ENCODE results near the gene ZFHX3. TPM values are rescaled to one million over a fixed set of nuclear protein-coding genes. Genes with fewer than 3 reads are reported as not detected.

Gene ZFHX3
- total RNA-seq, 4 donors from 2014 or later = 19.7 to 70.4 (median 34.6) TPM

DNA sequence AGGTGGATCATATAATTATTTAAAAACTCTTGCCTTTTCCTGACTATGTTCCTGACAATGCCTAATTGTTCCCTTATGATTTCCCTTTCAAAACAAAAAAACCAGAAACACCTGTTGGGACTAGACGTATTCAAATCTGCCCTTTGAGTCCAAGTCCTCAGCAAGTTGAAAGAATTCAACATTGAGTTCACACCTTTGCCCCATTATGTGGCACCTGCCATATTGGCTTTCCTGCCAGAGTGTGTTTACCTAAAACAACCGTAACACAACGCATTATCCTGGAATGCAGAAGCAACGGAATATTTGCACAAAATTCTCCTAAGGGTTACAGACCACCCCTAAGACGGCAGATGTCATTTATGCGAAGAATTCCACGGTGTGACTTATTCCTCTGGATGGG lies 105.9 kb downstream of the ZFHX3 start:
- TF ChIP-seq, protein P1, sequence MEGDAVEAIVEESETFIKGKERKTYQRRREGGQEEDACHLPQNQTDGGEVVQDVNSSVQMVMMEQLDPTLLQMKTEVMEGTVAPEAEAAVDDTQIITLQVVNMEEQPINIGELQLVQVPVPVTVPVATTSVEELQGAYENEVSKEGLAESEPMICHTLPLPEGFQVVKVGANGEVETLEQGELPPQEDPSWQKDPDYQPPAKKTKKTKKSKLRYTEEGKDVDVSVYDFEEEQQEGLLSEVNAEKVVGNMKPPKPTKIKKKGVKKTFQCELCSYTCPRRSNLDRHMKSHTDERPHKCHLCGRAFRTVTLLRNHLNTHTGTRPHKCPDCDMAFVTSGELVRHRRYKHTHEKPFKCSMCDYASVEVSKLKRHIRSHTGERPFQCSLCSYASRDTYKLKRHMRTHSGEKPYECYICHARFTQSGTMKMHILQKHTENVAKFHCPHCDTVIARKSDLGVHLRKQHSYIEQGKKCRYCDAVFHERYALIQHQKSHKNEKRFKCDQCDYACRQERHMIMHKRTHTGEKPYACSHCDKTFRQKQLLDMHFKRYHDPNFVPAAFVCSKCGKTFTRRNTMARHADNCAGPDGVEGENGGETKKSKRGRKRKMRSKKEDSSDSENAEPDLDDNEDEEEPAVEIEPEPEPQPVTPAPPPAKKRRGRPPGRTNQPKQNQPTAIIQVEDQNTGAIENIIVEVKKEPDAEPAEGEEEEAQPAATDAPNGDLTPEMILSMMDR (IDR thresholded peaks at IDR 0.05; ENCODE audit: low read depth) = no peak

DNA sequence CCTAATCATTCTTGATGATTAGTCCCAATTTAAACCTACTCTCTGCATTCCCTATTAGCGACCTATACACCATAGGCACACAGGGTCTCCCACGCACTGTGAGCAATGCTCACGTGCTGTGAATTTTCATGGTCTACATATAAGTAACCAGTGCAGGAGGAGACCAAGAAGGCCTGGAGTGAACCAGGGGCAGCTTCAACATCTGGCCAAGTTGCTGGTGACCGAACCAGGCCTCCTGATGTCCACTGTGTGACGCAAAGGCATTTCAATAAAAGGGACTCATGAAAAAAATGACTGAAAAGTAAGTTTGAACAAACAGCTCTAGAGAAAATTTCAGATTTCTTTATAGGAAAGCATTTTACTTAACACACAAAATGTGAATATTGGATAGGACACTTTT lies 107.0 kb downstream of the ZFHX3 start:
- TF ChIP-seq, protein P1 (IDR thresholded peaks at IDR 0.05; ENCODE audit: low read depth) = no peak

DNA sequence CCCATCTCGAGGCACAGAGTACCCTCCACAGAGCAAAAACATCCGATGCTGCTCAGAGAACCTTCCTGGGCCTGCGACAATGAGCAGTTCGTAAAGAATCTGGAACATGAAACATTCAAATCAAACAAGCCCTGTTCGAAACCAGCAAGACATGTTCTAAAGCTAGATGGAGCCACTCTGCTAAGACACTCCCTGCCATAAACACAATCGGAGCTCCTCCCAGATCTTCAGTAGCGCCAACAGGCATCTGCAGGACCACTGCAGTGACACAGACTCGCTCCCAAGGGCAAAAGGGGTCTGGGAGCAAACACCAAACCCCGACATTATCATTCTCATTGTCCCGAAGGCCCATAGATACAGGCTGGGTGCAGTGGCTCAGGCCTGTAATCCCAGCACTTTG lies 108.7 kb downstream of the ZFHX3 start:
- TF ChIP-seq, protein P1 (IDR thresholded peaks at IDR 0.05; ENCODE audit: low read depth) = no peak

DNA sequence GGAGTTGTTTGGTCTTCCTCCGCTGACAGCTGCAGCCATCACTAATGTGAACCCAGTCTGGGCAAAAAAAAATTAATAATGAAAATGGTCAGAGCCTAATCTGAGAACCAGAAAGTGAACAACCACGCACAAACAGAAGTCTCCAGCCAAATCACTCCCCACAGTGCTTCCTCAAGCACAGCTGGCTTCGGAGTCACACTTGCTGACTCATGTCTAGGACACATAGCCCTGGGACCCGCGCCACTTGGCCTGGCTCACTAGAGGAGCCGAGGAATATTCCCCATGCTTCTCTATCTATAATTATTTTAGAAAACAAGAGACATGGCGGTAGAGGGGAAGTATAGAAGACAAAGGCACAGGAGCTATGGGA lies 109.1 kb downstream of the ZFHX3 start:
- TF ChIP-seq, protein P1 (IDR thresholded peaks at IDR 0.05; ENCODE audit: low read depth) = no peak

DNA sequence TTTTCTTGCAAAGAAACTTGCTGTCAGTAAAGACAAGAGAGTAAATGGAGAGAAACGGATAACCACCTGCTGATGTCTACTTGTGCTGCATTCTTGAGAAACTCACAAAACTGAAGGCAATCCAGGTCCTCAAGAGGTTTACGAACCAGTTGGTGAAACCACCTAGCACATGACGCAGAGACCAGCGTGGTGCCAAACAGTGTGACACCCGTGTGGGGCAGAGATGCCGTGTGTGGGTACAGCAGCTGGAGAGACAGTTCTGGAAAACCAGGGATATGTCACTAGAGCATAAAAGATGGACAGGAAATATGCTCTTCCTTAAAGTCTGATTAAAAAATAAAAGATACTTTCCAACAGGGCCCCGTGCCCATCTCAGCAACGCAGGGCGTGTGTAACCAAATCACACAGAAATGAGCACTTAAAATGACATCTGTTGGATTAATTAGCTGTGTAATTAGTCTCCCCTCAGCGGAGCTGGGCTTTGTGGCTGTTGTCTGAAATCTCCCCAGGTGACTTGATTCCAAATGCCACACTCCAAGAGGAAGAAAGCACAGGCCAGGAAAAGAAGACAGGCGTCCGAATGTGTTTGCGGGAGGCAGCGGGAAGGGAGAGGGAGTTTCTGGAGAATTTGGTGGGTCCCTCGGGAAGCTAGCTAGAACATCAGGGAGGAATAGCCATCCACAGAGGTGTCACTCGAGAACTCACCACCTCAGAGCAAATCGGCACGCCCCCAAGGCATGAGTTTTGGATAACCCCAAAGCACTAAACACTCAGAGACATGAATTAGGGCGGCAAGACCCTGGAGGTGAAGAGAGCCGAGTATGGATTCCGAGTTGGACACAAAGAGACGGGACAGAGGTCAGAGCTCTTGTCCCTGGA lies 109.8 kb downstream of the ZFHX3 start:
- TF ChIP-seq, protein P1 (IDR thresholded peaks at IDR 0.05; ENCODE audit: low read depth) = no peak

DNA sequence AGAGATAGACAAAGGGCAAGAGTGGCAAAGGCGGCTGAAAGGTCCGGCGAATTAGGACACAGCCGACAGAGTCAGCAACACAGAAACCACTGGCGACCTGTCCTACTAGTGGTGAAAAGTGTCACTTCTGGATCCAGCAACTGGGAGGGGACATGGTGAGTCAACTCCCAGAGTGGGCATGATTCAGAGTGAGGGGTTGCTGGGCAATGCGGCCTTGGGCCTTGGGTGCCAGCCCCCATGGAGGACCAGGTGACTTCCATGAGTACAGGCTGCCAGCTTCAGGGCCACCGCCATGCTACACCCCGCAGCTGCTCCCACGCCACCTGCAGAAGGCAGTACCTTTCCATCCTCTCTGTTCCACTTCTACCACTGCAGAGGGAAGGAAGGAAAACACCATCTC lies 110.6 kb downstream of the ZFHX3 start:
- TF ChIP-seq, protein P1 (IDR thresholded peaks at IDR 0.05; ENCODE audit: low read depth) = no peak

DNA sequence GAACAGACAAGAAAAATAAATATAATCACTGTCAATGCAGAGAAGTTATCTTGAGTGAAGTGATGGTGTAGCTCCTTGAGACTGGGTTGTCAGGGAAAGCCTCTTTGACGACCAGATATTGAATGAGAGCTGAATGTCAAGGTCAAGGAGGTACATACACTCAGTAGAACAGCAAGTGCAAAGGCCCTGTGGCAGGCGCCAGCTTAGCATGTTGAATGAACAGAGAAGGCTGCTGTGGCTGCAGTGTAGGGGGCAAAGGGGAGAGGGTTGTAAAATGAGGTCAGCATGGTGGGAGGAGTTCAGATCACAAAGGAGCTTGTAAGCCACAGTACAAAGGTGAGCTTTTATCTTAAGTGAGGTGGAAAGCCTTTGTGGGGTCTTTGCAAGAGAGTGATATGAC lies 111.5 kb downstream of the ZFHX3 start:
- TF ChIP-seq, protein P1 (IDR thresholded peaks at IDR 0.05; ENCODE audit: low read depth) = no peak
